Neural progenitor cell (in vitro differentiated cells): ENCODE results near the gene TPP2. TPM values are rescaled to one million over a fixed set of nuclear protein-coding genes. Genes with fewer than 3 reads are reported as not detected.

Experiments used
- DNase-seq: peaks from one replicate; pipeline ENCODE4 v3.0.0-alpha.2; 2016; ENCODE audit warnings: low spot score
- H2AFZ ChIP-seq: fragments of 200-600 bp; sonication (generic); replicated peaks from 2 replicates; pipeline ENCODE4 v1.6.1; 2016; ENCODE audit warnings: antibody characterized with exemption
- H3F3A ChIP-seq: fragments of 200-600 bp; sonication (generic); 2 replicates; pipeline ENCODE4 v1.6.1; 2016; ENCODE audit warnings: antibody characterized with exemption, low read depth
- H3K27ac ChIP-seq: fragments of 200-600 bp; sonication (generic); 2 replicates; pipeline ENCODE4 v1.5.1; 2016; ENCODE audit warnings: mild to moderate bottlenecking
- H3K27me3 ChIP-seq: fragments of 200-600 bp; sonication (generic); 2 replicates; pipeline ENCODE4 v1.6.1; 2016; ENCODE audit warnings: mild to moderate bottlenecking, moderate library complexity
- H3K36me3 ChIP-seq: fragments of 200-600 bp; sonication (generic); 2 replicates; pipeline ENCODE4 v1.5.1; 2016
- H3K4me1 ChIP-seq: fragments of 200-600 bp; sonication (generic); 2 replicates; pipeline ENCODE4 v1.6.1; 2016; ENCODE audit warnings: mixed run types
- H3K4me2 ChIP-seq: fragments of 200-600 bp; sonication (generic); 2 replicates; pipeline ENCODE4 v1.6.1; 2016
- H3K4me3 ChIP-seq: fragments of 200-600 bp; sonication (generic); 2 replicates; pipeline ENCODE4 v1.5.1; 2016
- H3K79me2 ChIP-seq: fragments of 200-600 bp; sonication (generic); 2 replicates; pipeline ENCODE4 v1.6.1; 2016; ENCODE audit warnings: low read depth
- H3K9ac ChIP-seq: fragments of 200-600 bp; sonication (generic); 2 replicates; pipeline ENCODE4 v1.6.1; 2016
- H3K9me3 ChIP-seq: fragments of 200-600 bp; sonication (generic); 2 replicates; pipeline ENCODE4 v1.5.1; 2016; ENCODE audit warnings: low read depth
- H4K20me1 ChIP-seq: fragments of 200-600 bp; sonication (generic); 2 replicates; pipeline ENCODE4 v1.6.1; 2016; ENCODE audit warnings: low read depth
- H3K27ac Mint-ChIP-seq: 3 replicates; pipeline ENCODE4 v1.8.0; 2021; ENCODE audit warnings: mixed read lengths
- H3K27me3 Mint-ChIP-seq: 2 replicates; pipeline ENCODE4 v1.8.0; 2022; ENCODE audit warnings: low read depth, mild to moderate bottlenecking, inconsistent platforms, moderate library complexity, mixed read lengths; ENCODE audit not compliant: insufficient read depth
- H3K36me3 Mint-ChIP-seq: 3 replicates; pipeline ENCODE4 v1.8.0; 2021; ENCODE audit warnings: mixed read lengths
- H3K4me1 Mint-ChIP-seq: 3 replicates; pipeline ENCODE4 v1.8.0; 2021; ENCODE audit warnings: mixed read lengths
- H3K4me3 Mint-ChIP-seq: 3 replicates; pipeline ENCODE4 v1.8.0; 2021; ENCODE audit warnings: mild to moderate bottlenecking, moderate library complexity, mixed read lengths
- H3K9me3 Mint-ChIP-seq: 3 replicates; pipeline ENCODE4 v1.8.0; 2020; ENCODE audit warnings: mixed read lengths
- CTCF ChIP-seq: fragments of 200-600 bp; sonication (generic); IDR thresholded peaks from 2 replicates; pipeline ENCODE4 v1.5.1; 2017; ENCODE audit warnings: antibody characterized with exemption, mild to moderate bottlenecking
- EZH2 ChIP-seq: fragments of 200-600 bp; sonication (generic); IDR thresholded peaks from 2 replicates; pipeline ENCODE4 v1.6.1; 2017; ENCODE audit warnings: antibody characterized with exemption, mild to moderate bottlenecking, moderate library complexity
- EZH2phosphoT487 ChIP-seq: fragments of 200-600 bp; sonication (generic); IDR thresholded peaks from 2 replicates; pipeline ENCODE4 v1.6.1; 2017; ENCODE audit warnings: antibody characterized with exemption
- total RNA-seq: library from RNA; depleted of rRNA; stranded (reverse); fragments of >200 nt; gene quantifications from 2 replicates; pipeline ENCODE4 v1.2.3, GENCODE V29; 2015; ENCODE audit warnings: low replicate concordance

TPP2 gene
- total RNA-seq, 1 donor from 2014 or later: 137 TPM

- Histone ChIP-seq H3K27ac (no peak overlapping the region), H3K4me3 (no peak overlapping the region), H3K79me2 (no peaks in the 10 kb centered on the region), H3K9ac (no peak overlapping the region), H3K27me3 (no peaks in the 10 kb centered on the region), H2AFZ (no peak overlapping the region), H3F3A (no peaks in the 10 kb centered on the region), H3K4me1 (no peaks in the 10 kb centered on the region), H4K20me1 (no peaks in the 10 kb centered on the region), H3K4me2 (no peak overlapping the region), H3K36me3 (peaks cover 16% of the 10 kb centered on the region), H3K9me3 (no peaks in the 10 kb centered on the region)
- Mint-ChIP-seq H3K9me3 (no peaks in the 10 kb centered on the region), H3K36me3 (peaks cover 20% of the 10 kb centered on the region), H3K4me1 (no peaks in the 10 kb centered on the region), H3K27me3 (peaks cover 2% of the 10 kb centered on the region), H3K27ac (no peak overlapping the region), H3K4me3 (no peak overlapping the region)
- no peak for DNase-seq
- TF ChIP-seq CTCF (no peak), EZH2phosphoT487 (no peak), EZH2 (no peak)
Measured at GRCh38 chr13:102642029-102642428, 45.2 kb downstream of the TPP2 start.

GRCh38 chr13:102642475-102642874 is 45.7 kb downstream of the TPP2 start:
- Histone ChIP-seq H3K4me1 (no peaks in the 10 kb centered on the region), H4K20me1 (no peaks in the 10 kb centered on the region), H3K4me3 (no peak overlapping the region), H3K4me2 (no peak overlapping the region), H3K27me3 (no peaks in the 10 kb centered on the region), H3K79me2 (no peaks in the 10 kb centered on the region), H3K9me3 (no peaks in the 10 kb centered on the region), H3F3A (no peaks in the 10 kb centered on the region), H3K27ac (no peak overlapping the region), H2AFZ (no peak overlapping the region), H3K36me3 (peaks cover 15% of the 10 kb centered on the region), H3K9ac (no peak overlapping the region)
- H3K4me3 Mint-ChIP-seq: no peak overlapping the region
- TF ChIP-seq EZH2phosphoT487: no peak
- TF ChIP-seq EZH2: no peak
- TF ChIP-seq CTCF: no peak
- H3K36me3 Mint-ChIP-seq: peaks cover 20% of the 10 kb centered on the region
- no peaks in the 10 kb centered on the region for H3K4me1 Mint-ChIP-seq
- no peaks in the 10 kb centered on the region for H3K9me3 Mint-ChIP-seq
- no peak for DNase-seq
- peaks cover 2% of the 10 kb centered on the region for H3K27me3 Mint-ChIP-seq
- no peak overlapping the region for H3K27ac Mint-ChIP-seq

GRCh38 chr13:102643656-102644055 is 46.9 kb downstream of the TPP2 start:
- Mint-ChIP-seq H3K27me3 (peaks cover 2% of the 10 kb centered on the region), H3K27ac (no peak overlapping the region)

More at GRCh38 chr13:102643656-102644055, 46.9 kb downstream of the TPP2 start:
- no peaks in the 10 kb centered on the region for H3K79me2 ChIP-seq
- Mint-ChIP-seq H3K9me3 (no peaks in the 10 kb centered on the region), H3K36me3 (peaks cover 18% of the 10 kb centered on the region), H3K4me3 (no peak overlapping the region), H3K4me1 (no peaks in the 10 kb centered on the region)
- H3F3A ChIP-seq: no peaks in the 10 kb centered on the region
- no peaks in the 10 kb centered on the region for H3K27me3 ChIP-seq
- no peak overlapping the region for H3K4me3 ChIP-seq
- H3K4me1 ChIP-seq: no peaks in the 10 kb centered on the region
- H2AFZ ChIP-seq: no peak overlapping the region
- no peaks in the 10 kb centered on the region for H3K9me3 ChIP-seq
- H3K4me2 ChIP-seq: no peak overlapping the region
- no peak for DNase-seq
- TF ChIP-seq CTCF (no peak), EZH2phosphoT487 (no peak), EZH2 (no peak)
- H3K36me3 ChIP-seq: peaks cover 15% of the 10 kb centered on the region
- no peaks in the 10 kb centered on the region for H4K20me1 ChIP-seq
- no peak overlapping the region for H3K27ac ChIP-seq
- H3K9ac ChIP-seq: no peak overlapping the region
